ENCODE measurements around the gene ATAD2B. TPM values are rescaled to one million over a fixed set of nuclear protein-coding genes. Genes with fewer than 3 reads are reported as not detected.

Gene ATAD2B
- total RNA-seq, 2 donors from 2014 or later, result 21.8 to 28.8 TPM

DNA sequence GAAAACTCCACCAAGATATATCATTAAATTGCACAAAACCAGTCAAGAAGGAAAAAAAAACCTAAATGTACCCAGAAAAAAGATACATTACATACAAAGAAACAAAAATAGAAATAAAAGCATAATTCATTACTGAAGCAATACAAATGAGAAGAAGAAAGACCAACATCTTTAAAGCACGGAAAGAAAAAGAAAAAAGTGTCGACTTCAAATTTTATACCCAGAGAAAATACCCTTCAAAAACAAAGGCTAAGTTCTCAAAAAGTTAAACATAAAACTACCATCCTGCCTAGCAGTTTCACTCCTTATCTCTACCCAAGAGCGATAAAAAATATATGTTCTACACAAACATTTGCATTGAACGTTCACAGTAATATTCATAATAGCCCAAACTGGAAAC, 82.0 kb downstream of the ATAD2B start:
- DNase-seq (ENCODE audit: low spot score), result no peak
- intact Hi-C loops (cut with DNase I), result no loop called here

GRCh38 chr2:23843051-23843976, 83.6 kb downstream of the ATAD2B start:
- no peak for DNase-seq (ENCODE audit: low spot score)
- intact Hi-C loops (cut with DNase I), result no loop called here

DNA sequence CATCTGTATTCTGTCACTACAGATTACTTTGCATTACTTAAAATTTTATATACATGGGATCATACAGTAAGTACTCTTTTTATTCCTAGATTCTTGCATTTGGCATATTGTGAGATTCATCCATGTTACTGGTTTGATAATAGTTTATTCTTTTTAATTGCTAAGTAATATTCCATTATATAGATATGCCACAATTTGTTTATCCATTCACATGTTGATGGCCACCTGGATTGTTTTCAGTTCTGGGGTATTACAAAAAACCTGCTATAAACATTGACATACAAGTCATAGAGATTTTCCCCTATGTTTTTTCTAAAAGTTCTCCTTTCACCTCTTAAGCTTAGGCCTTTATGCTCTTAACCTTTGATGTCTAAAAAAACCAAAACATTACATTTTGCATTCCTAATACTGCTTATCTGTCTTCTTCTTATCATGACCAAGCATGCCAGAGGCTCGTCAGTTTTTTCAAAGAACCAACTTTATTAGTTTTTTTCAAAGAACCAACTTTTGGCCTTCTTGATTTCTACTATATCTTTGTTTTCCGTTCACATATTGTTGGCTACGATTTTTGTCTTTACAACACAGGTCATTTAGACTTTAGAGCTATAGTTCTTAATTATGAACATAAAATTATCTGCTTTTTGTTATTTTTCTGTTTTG, 86.9 kb downstream of the ATAD2B start:
- intact Hi-C loops (cut with DNase I), result no loop called here
- no peak for DNase-seq (ENCODE audit: low spot score)

DNA sequence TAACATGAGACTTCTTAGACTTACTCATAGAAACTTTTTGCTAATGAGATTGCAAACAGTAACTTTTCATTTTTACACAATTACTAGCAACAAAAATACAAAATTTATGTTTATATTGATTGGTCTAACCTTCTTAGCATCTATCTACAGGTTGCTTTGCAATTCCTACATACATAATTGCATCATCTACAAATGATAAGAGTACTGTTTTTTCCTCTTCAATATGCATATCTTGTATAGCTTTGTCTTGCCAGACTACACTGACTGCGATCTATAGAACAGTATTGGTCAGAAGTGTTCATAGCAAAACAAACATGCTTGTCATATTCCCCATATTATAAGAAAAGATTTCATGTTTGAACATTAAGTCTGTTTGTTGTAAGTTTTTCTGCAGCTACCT, 87.9 kb downstream of the ATAD2B start:
- no peak for DNase-seq (ENCODE audit: low spot score)
- intact Hi-C loops (cut with DNase I), result no loop called here

GRCh38 chr2:23838581-23838980, 88.3 kb downstream of the ATAD2B start:
- intact Hi-C loops (cut with DNase I), result no loop called here
- DNase-seq (ENCODE audit: low spot score), result no peak

DNA sequence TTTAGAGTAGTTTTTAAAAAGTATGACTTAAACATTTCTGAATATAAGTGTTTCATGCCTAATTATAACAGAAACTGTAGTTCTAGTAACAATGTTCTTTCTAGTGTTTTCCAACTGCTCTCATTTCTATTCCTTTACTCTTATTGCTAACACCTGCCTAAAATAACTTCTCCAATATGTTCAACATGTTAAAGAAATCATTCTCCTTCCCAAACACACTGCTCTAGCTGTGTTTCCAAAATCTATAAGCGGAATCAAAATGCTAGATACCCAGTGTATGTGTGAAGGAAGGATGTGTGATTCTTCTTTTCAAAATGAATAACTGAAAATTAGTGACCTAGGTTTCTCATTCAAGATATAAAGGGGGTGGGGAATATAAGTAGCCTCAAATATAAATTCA, 89.1 kb downstream of the ATAD2B start:
- DNase-seq (ENCODE audit: low spot score), result no peak
- intact Hi-C loops (cut with DNase I), result no loop called here

- intact Hi-C loops (cut with DNase I), result no loop called here
Observed at GRCh38 chr2:23836971-23837565, 89.9 kb downstream of the ATAD2B start.

DNA sequence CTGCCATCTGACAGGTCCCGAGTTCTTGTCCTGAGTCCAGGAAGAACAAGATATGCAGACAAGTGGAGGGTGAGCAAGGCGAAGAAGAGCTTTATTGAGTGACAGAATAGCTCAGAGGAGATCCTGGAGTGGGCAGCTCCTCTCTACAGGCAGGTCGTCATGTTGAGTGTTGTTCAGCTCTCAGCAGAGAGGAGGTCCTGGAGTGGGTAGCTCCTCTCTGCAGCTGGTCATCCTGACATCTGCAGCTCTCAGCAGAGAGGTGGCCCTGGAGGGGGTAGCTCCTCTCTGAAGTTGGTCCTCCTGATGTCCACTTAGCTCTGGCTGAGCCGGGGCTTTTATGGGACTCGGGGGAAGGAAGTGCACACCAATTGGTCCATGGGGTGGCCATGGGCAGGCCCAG, 90.4 kb downstream of the ATAD2B start:
- no peak for DNase-seq (ENCODE audit: low spot score)
- intact Hi-C loops (cut with DNase I), result no loop called here

More at GRCh38 chr2:23836971-23837565, 89.9 kb downstream of the ATAD2B start:
- DNase-seq (ENCODE audit: low spot score), result no peak

DNA sequence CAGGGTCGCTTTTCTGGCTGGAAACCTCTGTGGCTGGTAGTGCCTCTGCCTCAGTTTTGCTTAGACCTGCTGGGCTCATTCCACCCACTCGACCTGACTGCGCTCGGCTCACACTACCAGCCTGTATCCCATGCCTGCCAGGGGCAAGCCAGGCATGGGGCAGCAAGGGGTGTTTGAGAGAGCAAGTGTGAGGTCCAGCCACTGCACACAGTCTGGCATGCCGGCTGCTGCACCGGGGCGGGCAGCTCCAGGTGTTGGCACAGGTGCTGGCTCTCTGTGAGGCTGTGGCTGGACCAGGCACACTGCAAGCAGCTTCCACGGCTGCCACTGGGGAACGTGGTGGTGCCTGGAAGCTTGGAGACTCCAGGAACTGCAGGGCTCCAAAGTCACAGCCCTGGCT, 90.9 kb downstream of the ATAD2B start:
- intact Hi-C loops (cut with DNase I), result no loop called here
- DNase-seq (ENCODE audit: low spot score), result no peak

DNA sequence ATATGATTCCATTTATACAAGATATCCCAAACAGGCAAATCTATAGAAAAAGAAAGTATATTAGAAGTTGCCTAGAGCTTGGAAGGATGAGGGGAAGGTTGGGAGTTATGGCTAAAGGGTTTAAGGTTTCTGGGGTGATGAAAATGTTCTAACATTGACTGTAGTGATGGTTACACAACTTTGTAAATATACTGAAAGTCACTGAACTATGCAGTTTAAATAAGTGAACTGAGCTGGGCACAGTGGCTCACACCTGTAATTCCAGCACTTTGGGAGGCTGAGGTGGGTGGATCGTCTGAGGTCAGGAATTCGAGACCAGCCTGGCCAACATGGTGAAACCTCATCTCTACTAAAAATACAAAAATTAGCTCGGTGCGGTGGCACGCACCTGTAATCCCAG, 91.5 kb downstream of the ATAD2B start:
- intact Hi-C loops (cut with DNase I), result no loop called here
- no peak for DNase-seq (ENCODE audit: low spot score)

- intact Hi-C loops (cut with DNase I), result no loop called here
- no peak for DNase-seq (ENCODE audit: low spot score)
Observed at GRCh38 chr2:23828986-23829385, 97.9 kb downstream of the ATAD2B start.

GRCh38 chr2:23828256-23828980, 98.5 kb downstream of the ATAD2B start:
- DNase-seq (ENCODE audit: low spot score), result no peak
- intact Hi-C loops (cut with DNase I), result no loop called here

DNA sequence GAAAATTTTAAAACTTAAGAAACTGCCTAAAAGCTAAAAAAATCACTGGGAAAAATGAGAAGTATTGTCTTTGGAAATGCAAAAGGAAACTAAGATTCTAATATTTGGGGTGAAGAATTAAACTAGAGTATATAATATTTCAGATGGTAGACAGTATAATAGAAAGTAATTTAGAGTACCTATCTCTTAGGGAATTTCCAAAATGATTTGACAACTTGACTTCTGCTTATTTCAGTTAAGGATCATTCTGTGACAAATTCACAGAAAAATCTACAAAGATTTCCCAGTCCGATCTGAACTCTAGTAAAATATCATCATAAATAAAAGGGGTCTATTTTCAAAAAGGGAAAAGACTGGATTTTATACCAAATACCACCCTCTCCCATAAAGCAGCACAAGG, 99.6 kb downstream of the ATAD2B start:
- intact Hi-C loops (cut with DNase I), result no loop called here
- DNase-seq (ENCODE audit: low spot score), result no peak

- intact Hi-C loops (cut with DNase I), result no loop called here
- DNase-seq (ENCODE audit: low spot score), result no peak
Observed at GRCh38 chr2:23826771-23827170, 100.2 kb downstream of the ATAD2B start.

- intact Hi-C loops (cut with DNase I), result no loop called here
Observed at GRCh38 chr2:23826040-23826439, 100.9 kb downstream of the ATAD2B start.

GRCh38 chr2:23824777-23825212, 102.1 kb downstream of the ATAD2B start:
- DNase-seq (ENCODE audit: low spot score), result no peak
- intact Hi-C loops (cut with DNase I), result no loop called here

More at GRCh38 chr2:23826040-23826439, 100.9 kb downstream of the ATAD2B start:
- no peak for DNase-seq (ENCODE audit: low spot score)

- intact Hi-C loops (cut with DNase I), result no loop called here
- no peak for DNase-seq (ENCODE audit: low spot score)
Observed at GRCh38 chr2:23823863-23824262, 103.1 kb downstream of the ATAD2B start.

- intact Hi-C loops (cut with DNase I), result no loop called here
- DNase-seq (ENCODE audit: low spot score), result no peak
Observed at GRCh38 chr2:23814963-23815362, 112.0 kb downstream of the ATAD2B start.

- DNase-seq (ENCODE audit: low spot score), result no peak
Observed at GRCh38 chr2:23813438-23813837, 113.5 kb downstream of the ATAD2B start.

DNA sequence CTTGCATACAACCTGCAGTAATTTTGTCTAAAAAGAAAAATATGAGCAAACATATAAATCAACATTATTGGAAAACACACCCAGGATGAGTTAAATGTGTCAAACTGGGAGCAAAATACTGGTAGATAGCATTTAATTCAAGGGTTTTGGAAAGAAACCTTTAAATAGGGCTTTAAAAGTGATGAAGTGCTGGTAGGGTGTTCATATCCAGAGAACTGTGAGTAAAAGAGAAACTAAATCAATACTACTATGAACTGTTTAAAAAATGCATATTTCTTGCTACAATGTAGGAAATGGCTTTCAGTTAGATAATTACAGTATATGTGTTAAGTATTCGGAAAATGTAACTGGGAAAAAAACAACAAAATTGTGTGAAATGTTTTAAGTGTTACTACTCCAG, 117.8 kb downstream of the ATAD2B start:
- no peak for DNase-seq (ENCODE audit: low spot score)
- intact Hi-C loops (cut with DNase I), result no loop called here

More at GRCh38 chr2:23813438-23813837, 113.5 kb downstream of the ATAD2B start:
- intact Hi-C loops (cut with DNase I), result no loop called here
